Measurements from ENCODE around the gene BATF.

DNA sequence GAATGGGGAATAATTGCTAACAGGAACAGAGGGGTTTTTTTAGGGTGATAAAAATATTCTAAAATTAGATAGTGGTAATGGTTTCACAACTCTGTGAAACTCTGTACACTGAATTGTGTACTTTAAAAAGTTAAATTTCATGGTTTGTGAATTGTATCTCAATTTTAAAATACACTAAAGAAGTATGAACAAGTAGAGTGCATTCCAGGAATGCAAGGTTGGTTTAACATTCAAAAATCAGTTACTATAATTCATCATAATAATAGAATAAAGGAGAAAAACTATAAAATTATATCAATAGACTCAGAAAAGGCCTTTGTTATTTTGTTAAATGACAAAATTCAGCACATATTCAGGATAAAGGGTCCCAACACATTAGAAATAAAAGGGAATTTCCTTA is 11.1 kb upstream of the BATF start:
- no peak for TF ChIP-seq CTCF (conservative IDR thresholded peaks at IDR 0.05; ENCODE audit: low read depth in 2 of 2)
- TF ChIP-seq, protein P1, sequence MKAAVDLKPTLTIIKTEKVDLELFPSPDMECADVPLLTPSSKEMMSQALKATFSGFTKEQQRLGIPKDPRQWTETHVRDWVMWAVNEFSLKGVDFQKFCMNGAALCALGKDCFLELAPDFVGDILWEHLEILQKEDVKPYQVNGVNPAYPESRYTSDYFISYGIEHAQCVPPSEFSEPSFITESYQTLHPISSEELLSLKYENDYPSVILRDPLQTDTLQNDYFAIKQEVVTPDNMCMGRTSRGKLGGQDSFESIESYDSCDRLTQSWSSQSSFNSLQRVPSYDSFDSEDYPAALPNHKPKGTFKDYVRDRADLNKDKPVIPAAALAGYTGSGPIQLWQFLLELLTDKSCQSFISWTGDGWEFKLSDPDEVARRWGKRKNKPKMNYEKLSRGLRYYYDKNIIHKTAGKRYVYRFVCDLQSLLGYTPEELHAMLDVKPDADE (IDR thresholded peaks at IDR 0.05) = no peak
- TF ChIP-seq, protein P2, sequence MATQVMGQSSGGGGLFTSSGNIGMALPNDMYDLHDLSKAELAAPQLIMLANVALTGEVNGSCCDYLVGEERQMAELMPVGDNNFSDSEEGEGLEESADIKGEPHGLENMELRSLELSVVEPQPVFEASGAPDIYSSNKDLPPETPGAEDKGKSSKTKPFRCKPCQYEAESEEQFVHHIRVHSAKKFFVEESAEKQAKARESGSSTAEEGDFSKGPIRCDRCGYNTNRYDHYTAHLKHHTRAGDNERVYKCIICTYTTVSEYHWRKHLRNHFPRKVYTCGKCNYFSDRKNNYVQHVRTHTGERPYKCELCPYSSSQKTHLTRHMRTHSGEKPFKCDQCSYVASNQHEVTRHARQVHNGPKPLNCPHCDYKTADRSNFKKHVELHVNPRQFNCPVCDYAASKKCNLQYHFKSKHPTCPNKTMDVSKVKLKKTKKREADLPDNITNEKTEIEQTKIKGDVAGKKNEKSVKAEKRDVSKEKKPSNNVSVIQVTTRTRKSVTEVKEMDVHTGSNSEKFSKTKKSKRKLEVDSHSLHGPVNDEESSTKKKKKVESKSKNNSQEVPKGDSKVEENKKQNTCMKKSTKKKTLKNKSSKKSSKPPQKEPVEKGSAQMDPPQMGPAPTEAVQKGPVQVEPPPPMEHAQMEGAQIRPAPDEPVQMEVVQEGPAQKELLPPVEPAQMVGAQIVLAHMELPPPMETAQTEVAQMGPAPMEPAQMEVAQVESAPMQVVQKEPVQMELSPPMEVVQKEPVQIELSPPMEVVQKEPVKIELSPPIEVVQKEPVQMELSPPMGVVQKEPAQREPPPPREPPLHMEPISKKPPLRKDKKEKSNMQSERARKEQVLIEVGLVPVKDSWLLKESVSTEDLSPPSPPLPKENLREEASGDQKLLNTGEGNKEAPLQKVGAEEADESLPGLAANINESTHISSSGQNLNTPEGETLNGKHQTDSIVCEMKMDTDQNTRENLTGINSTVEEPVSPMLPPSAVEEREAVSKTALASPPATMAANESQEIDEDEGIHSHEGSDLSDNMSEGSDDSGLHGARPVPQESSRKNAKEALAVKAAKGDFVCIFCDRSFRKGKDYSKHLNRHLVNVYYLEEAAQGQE (IDR thresholded peaks at IDR 0.05; ENCODE audit: unreplicated experiment) = no peak
- no peak for TF ChIP-seq CREB1 (CRISPR knock-in tag; IDR thresholded peaks at IDR 0.05; ENCODE audit: low read depth)
- no peak for TF ChIP-seq EZH2phosphoT487 (IDR thresholded peaks at IDR 0.05; ENCODE audit: unreplicated experiment)
- no peak for TF ChIP-seq JUNB (IDR thresholded peaks at IDR 0.05; ENCODE audit: unreplicated experiment)
- no peak for TF ChIP-seq EZH2 (IDR thresholded peaks at IDR 0.05; ENCODE audit: low read depth, unreplicated experiment)
- no peak for TF ChIP-seq POLR2AphosphoS5 (IDR thresholded peaks at IDR 0.05; ENCODE audit: low read depth)
- TF ChIP-seq NANOG (IDR thresholded peaks at IDR 0.05; ENCODE audit: borderline replicate concordance) = no peak
- no peak for TF ChIP-seq ZNF331 (CRISPR knock-in tag; IDR thresholded peaks at IDR 0.05; ENCODE audit: low read depth)
- TF ChIP-seq STAT1 (IDR thresholded peaks at IDR 0.05; ENCODE audit: unreplicated experiment) = no peak
- no peak for TF ChIP-seq ZNF114 (CRISPR knock-in tag; IDR thresholded peaks at IDR 0.05)

Measured in GM23338 (cell line).